Fibroblast of the aortic adventitia (primary cell): ENCODE results near the gene SPEG. TPM values are rescaled to one million over a fixed set of nuclear protein-coding genes. Genes with fewer than 3 reads are reported as not detected.

Source experiments
- DNase-seq: peaks from one replicate; pipeline ENCODE4 v3.0.0-alpha.2; 2010; ENCODE audit warnings: low read depth
- H3K4me3 ChIP-seq: 2 replicates; pipeline ENCODE4 v1.5.1; 2011; ENCODE audit warnings: low read depth, mild to moderate bottlenecking, control low read depth, low read length, moderate library complexity
- total RNA-seq: library from RNA; depleted of rRNA; stranded (reverse); fragments of >200 nt; gene quantifications from 2 replicates; pipeline ENCODE4 v1.2.3, GENCODE V29; 2012; ENCODE audit warnings: low replicate concordance
- TF ChIP-seq, protein P1 (sequence below): IDR thresholded peaks from 2 replicates; pipeline ENCODE4 v1.5.1; 2011; ENCODE audit warnings: mild to moderate bottlenecking, low read length, control low read depth, inconsistent platforms; ENCODE audit not compliant: insufficient read depth

Gene SPEG
- total RNA-seq, 1 donor = 22.7 TPM

DNA sequence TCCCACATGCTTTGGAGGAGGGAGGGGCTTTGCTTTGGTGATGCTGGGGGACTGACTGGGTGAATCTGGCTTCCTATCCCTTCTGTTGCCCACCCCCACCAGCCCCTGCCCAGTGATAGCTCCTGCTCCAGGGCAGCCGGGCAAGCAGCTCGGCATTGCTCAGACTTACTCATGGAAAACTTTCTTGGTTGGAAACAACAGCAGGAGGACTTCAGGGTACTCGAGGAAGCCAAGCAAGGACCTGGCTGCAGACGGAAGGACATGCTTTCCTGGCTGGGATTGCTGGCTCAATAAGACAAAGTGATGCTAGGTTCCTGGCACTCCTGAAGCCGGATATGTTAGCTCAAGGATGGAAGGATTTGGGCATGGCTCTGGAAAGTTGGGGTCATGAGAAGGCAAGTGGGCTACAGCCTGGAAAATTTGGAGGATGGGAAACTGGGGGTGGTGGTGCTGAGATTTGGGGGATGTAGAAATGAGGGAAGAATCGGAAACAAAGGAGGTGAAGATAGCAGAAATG, 3.1 kb downstream of the SPEG start:
- TF ChIP-seq, protein P1, sequence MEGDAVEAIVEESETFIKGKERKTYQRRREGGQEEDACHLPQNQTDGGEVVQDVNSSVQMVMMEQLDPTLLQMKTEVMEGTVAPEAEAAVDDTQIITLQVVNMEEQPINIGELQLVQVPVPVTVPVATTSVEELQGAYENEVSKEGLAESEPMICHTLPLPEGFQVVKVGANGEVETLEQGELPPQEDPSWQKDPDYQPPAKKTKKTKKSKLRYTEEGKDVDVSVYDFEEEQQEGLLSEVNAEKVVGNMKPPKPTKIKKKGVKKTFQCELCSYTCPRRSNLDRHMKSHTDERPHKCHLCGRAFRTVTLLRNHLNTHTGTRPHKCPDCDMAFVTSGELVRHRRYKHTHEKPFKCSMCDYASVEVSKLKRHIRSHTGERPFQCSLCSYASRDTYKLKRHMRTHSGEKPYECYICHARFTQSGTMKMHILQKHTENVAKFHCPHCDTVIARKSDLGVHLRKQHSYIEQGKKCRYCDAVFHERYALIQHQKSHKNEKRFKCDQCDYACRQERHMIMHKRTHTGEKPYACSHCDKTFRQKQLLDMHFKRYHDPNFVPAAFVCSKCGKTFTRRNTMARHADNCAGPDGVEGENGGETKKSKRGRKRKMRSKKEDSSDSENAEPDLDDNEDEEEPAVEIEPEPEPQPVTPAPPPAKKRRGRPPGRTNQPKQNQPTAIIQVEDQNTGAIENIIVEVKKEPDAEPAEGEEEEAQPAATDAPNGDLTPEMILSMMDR = no peak
- H3K4me3 ChIP-seq = no peak overlapping the region
- no peak for DNase-seq

DNA sequence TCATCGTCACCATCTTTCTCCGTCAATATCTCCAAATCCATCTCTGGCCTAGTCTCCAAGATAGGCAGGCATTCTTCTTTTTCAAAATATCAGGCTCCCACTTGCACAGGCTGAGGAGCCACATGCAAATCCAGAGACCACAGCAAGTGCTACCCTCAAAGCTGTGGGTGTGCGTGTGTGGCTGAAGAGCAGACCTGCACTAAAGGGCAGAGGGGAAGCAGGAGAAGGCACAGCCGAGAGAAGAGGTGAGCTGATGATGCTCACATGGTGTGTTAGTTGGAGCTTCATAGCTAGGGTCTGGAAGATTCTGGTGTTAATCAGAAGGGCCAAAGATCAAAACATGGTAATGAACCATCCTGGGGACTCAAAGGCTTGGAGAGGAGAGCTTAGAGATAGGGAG, 3.8 kb downstream of the SPEG start:
- TF ChIP-seq, protein P1 = no peak
- DNase-seq = no peak
- no peak overlapping the region for H3K4me3 ChIP-seq

DNA sequence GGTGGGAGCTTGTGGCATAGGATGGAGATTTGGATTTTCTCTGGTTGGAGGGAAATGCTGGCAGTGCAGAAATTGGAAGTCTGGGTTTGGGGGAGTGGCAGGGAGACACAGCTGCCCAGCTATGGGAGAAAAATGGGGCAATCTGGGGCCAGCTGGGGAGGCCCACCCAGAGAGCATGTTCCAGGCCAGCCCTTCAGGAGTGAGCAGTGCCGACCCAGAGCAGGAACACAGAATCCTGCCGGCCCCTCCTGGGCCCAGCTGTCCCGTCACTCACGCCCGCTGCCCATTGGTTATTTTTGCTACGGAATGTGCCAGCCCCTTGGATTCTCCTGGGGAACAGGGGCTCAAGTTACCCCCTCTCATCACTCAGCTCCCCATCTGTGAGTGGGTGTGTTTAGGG, 4.9 kb downstream of the SPEG start:
- H3K4me3 ChIP-seq = no peak overlapping the region
- no peak for DNase-seq
- TF ChIP-seq, protein P1 = no peak

DNA sequence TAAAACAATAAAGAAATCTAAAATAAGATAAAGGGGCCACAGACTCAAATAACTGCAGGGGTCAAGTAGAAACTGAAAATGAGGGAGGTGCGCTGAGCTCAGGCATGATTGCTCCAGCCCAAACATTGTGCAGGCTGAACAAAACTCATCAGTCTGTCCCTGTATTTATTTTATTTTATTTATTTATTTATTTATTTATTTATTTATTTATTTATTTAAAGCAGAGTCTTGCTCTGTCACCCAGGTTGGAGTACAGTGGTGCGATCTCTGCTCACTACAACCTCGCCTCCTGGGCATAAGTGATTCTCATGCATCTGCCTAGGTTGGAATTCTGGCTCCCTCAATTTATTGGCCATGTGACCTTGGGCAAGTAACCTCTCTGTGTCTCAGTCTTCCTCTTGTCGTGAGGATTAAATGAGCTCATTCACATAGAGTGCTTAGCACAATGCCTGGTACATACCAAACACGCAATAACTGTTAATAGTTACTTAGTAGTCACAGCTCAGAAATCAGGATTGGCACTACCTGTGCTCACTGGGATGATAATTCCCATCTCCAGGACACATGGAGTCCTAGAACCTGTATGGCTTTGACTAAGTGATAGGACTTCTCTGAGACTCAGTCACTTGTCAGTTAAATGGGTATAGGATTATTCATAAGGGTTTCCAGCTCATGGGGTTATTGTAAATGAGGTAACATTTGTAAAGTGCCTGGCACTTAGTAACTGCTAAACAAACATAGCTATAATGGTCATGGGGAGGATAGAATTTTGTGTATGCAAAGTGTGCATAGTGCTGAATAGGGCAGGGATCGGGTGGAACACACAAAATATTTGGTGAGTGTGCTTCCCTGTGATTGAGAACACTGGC, 6.0 kb downstream of the SPEG start:
- TF ChIP-seq, protein P1 = no peak
- no peak overlapping the region for H3K4me3 ChIP-seq
- DNase-seq = peak; percentile 16

DNA sequence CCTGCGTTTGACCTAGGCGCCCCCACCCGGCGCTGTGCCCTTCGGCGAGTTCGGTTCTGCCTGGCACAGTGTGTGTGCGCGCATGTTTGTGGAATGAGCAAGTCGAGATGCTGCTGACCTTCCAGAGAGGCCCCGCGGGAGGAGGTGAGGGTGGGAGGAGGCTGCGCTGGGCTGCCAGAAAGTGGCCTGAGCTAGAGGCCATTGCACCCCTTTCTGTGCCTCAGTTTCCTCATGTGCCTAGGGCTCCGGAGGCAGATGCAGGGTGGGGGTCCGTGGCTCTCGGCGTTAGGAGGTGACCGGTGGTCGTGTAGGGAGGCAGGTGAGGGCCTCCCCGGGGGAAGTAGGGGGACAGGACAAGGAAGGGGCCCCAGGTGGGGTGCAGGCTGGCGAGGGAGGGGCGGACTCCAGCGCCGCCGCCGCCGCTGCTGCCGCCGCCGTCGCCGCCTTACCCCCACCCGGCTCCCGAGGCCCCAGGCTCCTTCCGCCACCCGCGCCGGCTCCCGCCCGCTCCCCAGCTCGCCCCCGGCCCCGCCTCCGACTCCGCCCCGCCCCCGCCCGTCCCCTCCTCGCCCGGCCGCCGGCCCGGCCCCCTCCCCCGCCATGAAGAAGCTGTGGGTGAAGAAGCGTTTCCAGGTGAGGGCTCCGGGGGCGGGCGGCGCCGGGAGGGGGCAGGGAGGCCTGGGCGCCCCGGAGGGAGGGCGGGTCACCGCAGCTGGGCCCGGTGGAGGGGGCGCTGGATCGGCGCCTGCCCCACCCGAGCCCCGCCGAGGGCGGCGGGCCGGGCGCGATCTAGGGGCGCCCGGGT, 7.0 kb downstream of the SPEG start:
- H3K4me3 ChIP-seq = peak overlapping the region; percentile 70
- TF ChIP-seq, protein P1 = no peak
- peak; percentile 48 for DNase-seq

DNA sequence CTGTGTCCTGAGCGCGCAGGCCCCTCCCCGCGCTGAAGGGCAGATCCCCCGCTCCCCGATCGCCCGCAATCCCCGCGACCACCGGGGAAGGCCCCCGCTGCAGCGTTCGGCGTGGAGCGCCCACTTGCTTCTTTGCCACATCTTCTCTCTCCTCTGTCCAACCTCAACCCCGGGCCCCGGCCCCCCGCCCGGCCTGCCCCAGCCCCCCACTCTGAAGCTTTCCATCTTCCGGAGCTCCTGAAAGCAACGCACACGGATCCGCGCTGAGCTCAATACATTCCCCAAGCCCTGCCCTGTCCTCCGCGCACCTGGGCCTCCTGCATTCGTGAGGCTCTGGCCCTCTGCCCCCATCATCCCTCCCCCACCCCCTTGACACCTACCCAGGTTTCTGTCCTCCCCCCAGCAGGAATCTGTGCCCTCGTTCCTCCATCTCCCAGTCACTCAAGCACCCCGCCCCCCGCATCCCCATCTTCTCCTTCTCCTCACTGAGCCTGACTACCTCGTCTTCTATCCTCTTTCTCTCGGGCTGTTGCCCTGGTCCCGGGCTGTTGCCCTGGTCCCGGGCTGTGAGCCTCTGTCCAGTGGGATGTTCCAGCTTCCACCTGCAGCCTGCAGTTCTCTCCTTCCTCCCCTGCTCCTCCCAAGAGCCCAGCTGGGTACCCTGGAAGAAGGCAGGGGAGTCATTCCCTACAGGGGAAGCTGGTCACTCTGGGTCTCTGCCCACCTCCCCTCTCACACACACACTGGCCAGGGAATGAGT, 7.8 kb downstream of the SPEG start:
- TF ChIP-seq, protein P1 = no peak
- no peak for DNase-seq
- H3K4me3 ChIP-seq = peak overlapping the region; percentile 70
